Measurements from ENCODE around the gene CPB1.

Gene CPB1

GRCh38 chr3:148829926-148830325, 2.3 kb downstream of the CPB1 start:
- no peak for DNase-seq (ENCODE audit: low read depth in 2 of 3, low spot score in 2 of 3)

GRCh38 chr3:148833223-148833622, 5.6 kb downstream of the CPB1 start:
- no peak for DNase-seq (ENCODE audit: low read depth in 2 of 3, low spot score in 2 of 3)

DNA sequence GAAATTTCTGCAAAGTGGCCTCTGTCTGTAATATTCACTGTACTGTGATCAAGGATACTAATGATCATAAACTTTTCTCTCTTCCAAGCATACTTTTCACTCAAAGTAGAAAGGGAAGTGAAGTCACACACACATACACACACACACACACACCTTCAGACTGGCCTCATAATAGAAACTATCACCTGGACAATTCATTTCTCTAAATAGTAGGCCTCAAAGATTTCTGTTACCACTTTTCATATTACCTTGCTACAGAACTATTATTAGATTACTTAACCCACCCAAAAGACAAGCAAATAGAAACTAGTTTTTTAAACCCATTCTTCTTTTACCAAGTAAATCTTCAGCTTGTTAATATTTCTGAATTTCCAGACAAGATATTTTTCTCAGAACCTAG, 12.2 kb downstream of the CPB1 start:
- DNase-seq (ENCODE audit: low read depth in 2 of 3, low spot score in 2 of 3) = no peak

- no peak for DNase-seq (ENCODE audit: low read depth in 2 of 3, low spot score in 2 of 3)
Observed at GRCh38 chr3:148840451-148840850, 12.8 kb downstream of the CPB1 start.

GRCh38 chr3:148845756-148846395, 18.3 kb downstream of the CPB1 start:
- DNase-seq (ENCODE audit: low read depth in 2 of 3, low spot score in 2 of 3) = no peak

- DNase-seq (ENCODE audit: low read depth in 2 of 3, low spot score in 2 of 3) = no peak
Observed at GRCh38 chr3:148847351-148847750, 19.7 kb downstream of the CPB1 start.

GRCh38 chr3:148848410-148848809, 20.8 kb downstream of the CPB1 start:
- DNase-seq (ENCODE audit: low read depth in 2 of 3, low spot score in 2 of 3) = no peak

DNA sequence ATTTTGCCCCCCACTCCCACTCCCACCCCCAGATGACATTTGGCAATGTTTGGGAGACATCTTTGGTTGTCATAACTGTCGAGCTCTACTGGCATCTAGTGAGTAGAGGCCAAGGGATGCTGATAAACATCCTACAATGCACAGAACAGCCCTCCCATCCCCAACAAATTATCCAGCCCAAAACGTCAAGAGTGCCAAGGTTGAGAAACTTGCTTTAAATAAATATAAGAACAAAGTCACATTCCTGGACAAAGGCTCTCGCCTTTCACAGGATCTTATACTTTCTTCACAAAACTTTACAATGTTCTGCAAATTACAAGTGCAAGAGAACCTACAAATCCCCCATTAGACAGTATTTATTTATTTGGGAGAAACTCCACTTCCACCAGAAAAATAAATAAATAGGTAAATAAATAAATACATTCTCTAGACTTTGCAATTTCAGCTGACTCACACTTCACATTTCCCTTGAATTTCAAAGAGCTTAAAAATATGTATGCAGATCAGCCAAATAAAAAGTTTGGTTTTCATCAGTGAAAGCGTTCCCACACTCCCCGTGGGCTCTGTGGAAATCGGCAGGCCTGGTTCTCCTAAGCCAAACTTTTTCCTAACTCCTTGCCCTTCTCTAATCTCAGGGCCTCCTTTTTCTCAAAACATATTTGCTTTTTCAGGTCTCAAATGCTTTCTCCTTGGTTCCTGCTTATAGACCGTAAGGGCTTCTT, 24.8 kb downstream of the CPB1 start:
- no peak for DNase-seq (ENCODE audit: low read depth in 2 of 3, low spot score in 2 of 3)

DNA sequence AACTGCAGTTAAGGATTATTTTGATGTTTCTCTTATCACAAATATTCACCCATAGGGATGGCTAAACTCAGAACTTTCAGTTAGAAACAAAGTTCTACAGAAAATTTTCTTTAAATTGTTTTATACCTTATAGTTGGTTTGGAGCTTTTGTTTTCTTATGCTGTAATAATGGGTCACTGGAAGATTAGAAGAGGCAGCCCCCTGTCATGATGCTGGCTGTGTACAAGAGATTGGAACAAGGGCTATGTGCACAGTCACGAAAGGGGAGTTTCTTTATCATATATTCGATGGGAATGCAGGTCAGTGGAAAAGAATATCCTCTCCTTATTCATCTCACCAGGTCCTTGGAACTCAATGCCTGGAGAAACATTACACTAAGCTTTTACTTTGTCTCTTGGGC, 25.5 kb downstream of the CPB1 start:
- DNase-seq (ENCODE audit: low read depth in 2 of 3, low spot score in 2 of 3) = no peak

- DNase-seq (ENCODE audit: low read depth in 2 of 3, low spot score in 2 of 3) = no peak
Observed at GRCh38 chr3:148854061-148854460, 26.4 kb downstream of the CPB1 start.

- DNase-seq (ENCODE audit: low read depth in 2 of 3, low spot score in 2 of 3) = no peak
Observed at GRCh38 chr3:148856384-148856783, 28.8 kb downstream of the CPB1 start.

DNA sequence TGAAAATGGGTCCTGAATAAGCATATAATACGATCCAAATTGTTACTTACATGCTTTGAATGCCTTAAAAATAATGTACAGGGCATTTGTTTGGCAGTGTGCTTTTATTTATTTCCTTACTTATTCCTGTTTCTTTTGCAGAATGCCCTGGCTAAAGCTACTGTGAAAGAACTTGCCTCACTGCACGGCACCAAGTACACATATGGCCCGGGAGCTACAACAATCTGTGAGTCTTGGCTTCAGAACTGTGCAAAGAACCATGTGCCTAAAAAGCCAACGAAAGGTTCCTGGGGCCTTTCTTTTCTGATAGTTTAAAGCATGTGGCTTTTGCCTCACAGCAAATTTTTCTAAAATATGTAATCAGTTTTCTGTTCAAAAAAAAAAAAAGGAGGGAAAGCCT, 29.7 kb downstream of the CPB1 start:
- DNase-seq (ENCODE audit: low read depth in 2 of 3, low spot score in 2 of 3) = no peak

DNA sequence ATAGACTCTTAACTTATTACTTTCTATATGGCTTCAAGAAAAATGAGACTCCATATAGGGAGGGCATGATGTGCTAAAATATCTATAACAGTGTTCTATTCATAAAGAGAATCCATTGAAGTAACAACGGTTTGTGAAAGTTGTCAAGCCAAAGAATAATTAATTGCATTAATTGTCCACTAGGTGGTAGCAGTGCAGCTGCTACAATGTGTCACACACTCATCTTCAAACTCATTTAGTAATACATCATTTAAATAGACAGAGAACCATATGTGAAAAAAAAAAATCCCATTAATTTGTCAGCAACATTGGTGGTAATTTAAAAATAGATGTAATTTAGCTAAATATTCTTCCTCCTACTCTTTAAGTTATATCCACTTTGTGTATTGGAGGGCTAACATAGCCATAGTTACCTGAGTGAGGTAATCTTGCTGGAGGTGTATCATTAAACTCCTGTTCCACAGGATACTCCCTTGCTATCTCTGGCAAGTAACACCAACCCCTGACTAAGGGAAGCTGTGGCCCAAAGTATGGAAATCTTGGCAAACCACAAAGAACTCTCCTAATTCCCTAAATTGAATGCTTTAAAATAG, 33.8 kb downstream of the CPB1 start:
- no peak for DNase-seq (ENCODE audit: low read depth in 2 of 3, low spot score in 2 of 3)

- DNase-seq (ENCODE audit: low read depth in 2 of 3, low spot score in 2 of 3) = no peak
Observed at GRCh38 chr3:148863297-148863696, 35.7 kb downstream of the CPB1 start.

DNA sequence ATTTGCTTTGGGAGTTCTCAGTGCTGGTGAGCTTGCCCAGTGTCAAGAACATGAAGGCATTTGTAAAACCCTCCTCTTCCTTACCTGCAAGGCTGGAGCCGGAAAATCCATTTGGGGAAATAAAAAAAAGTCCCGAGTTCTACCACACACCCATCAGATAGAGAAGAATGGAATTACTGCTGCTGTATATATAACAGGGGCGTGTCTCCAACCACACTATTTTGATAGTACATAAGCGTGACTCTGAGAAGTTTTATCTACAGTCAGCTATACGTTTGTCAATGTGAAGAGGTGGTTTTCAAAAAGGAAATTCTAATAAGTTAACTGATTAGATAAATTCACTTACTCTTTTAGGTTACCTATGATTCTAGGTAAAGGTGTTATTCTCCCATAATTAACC, 36.2 kb downstream of the CPB1 start:
- no peak for DNase-seq (ENCODE audit: low read depth in 2 of 3, low spot score in 2 of 3)

DNA sequence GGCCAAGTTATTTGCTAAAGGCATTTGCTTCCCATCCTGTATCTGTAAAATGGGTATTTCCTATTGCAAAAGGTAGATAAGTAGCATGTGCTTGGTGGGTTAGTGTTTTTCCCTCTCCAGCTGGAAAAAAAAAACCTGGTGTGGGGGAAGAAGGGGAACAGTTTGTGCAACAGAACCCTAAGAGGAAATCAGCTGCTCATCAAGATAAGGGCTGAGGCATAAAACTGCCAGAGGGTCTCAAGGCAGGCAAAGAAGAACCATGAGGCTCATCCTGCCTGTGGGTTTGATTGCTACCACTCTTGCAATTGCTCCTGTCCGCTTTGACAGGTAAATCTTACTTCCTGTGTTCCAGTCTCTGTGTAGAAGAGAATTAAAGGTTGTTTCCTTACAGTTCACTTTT, 37.4 kb downstream of the CPB1 start, which contains the start of gene CPA3:
Gene CPA3 (plus strand): TSS at position 248 of the 400 bp plus-strand sequence. CDS start 12 bp downstream, at position 260.
- no peak for DNase-seq (ENCODE audit: low read depth in 2 of 3, low spot score in 2 of 3)

DNA sequence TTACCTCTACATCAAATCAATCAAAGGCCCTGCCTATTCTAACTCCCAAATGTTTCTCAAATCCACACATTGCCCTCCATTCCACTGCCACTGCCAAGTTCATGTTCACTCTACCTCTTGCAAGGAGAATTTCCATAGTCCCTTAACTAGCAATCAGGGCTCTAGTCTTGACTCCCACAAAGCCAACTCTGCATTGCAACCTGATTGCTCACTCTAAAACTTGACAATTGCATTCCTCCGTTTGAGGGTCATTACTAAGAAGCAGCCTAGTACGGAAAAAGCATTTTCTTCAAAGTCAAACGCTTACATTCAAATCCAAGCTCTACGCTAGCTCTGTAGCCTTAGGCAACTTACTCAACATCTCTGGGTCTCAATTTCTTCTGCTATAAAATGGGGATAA, 38.6 kb downstream of the CPB1 start:
- no peak for DNase-seq (ENCODE audit: low read depth in 2 of 3, low spot score in 2 of 3)

GRCh38 chr3:148873270-148873927, 45.8 kb downstream of the CPB1 start:
- DNase-seq (ENCODE audit: low read depth in 2 of 3, low spot score in 2 of 3) = no peak

GRCh38 chr3:148873977-148874376, 46.4 kb downstream of the CPB1 start:
- DNase-seq (ENCODE audit: low read depth in 2 of 3, low spot score in 2 of 3) = no peak

- no peak for DNase-seq (ENCODE audit: low read depth in 2 of 3, low spot score in 2 of 3)
Observed at GRCh38 chr3:148878095-148878494, 50.5 kb downstream of the CPB1 start.

DNA sequence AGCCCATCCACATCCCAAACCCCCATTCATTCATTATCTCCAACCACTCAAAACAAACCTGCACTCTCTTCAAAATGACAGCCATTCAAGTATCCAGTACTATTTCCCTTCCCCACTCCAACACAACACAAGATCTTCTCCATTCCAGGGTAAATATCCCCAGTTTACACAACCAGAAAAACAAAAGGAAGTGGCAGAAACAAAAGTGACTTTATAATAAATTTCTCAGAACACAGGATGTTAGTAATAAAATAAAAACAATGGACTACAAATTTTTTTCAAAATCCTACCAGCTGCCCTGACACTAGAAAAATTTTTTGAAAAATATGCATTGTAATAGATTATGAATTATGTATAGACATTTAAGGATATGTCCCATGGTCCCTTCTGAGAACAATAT, 51.6 kb downstream of the CPB1 start:
- DNase-seq (ENCODE audit: low read depth in 2 of 3, low spot score in 2 of 3) = no peak

DNA sequence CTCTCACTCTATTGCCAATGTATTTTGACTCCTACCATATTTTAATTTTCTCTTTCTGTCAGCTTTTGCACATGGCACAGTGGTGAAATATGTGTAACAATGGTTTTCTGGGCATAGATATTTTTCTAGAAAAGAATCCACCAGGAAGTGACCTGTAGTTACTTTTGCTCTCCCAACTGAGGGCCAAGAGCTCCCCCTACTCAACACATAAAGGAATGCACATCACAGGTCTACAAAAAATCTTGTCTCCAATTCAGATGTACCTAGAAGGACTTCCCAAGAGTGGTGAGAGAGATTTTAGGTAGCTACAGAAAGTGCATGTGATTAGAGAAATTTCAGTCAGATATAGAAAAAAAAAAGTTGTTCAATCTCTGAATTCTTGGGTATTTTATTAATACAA, 53.1 kb downstream of the CPB1 start:
- no peak for DNase-seq (ENCODE audit: low read depth in 2 of 3, low spot score in 2 of 3)
